Rectal smooth muscle tissue (tissue), 1 donor: ENCODE data around the gene FLCN.

Source experiments
- H3K27ac ChIP-seq: one replicate; pipeline ENCODE4 v1.7.0; 2013; ENCODE audit warnings: low read depth, low read length, inconsistent platforms
- H3K27me3 ChIP-seq: one replicate; pipeline ENCODE4 v1.7.0; 2013; ENCODE audit warnings: low read length; ENCODE audit not compliant: control insufficient read depth, insufficient read depth
- H3K36me3 ChIP-seq: one replicate; pipeline ENCODE4 v1.7.0; 2013; ENCODE audit warnings: low read length; ENCODE audit not compliant: control insufficient read depth, insufficient read depth
- H3K4me1 ChIP-seq: one replicate; pipeline ENCODE4 v1.7.0; 2013; ENCODE audit warnings: low read length; ENCODE audit not compliant: control insufficient read depth, insufficient read depth
- H3K4me3 ChIP-seq: one replicate; pipeline ENCODE4 v1.7.0; 2013; ENCODE audit warnings: low read length
- H3K9ac ChIP-seq: one replicate; pipeline ENCODE4 v1.7.0; 2013; ENCODE audit warnings: low read length

Gene FLCN

DNA sequence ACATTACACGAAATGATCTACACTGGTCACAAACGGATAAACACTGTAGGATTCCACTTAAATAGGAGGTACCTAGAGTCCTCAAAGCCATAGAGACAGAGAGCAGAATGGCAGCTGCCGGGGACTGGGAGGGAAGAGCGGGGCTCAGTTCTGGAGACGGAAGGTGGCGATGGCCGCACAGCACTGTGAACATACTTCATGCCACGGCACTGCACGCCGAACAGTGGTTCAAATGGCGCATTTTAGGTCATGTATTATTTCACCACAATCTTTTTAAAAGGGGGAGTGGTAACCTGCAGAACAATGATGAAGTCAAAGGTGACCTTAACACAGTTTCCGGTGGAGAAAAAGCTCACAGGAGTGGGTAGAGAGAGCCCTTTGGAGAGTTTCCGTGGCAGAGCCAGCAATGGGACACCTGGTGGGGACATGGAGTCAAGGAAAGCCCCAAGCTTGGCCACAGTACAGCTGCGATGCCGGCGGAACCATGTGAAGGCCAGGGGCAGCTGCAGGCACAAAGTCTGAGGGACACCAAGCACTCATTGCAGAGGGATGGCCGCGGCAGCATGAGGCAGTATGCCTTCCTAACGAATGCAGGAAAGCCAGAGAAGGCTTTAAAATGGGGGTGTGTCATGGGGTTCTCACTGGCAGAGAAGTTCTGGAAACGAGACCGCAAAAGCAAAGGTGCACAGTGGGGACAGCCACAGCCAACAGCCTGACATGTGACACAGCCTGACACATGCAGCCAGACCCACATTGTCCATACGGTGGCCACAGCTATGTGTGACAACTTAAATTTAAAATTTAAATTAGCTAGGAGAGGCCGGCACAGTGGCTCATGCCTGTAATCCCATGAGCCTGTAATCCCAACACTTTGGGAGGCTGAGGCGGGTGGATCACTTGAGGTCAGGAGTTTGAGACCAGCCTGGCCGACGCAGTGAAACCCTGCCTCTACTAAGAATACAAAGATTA, 7.3 kb downstream of the FLCN start:
- no peaks in the 10 kb centered on the region for H3K27me3 ChIP-seq
- H3K4me3 ChIP-seq: no peak overlapping the region
- H3K27ac ChIP-seq: no peak overlapping the region
- no peaks in the 10 kb centered on the region for H3K4me1 ChIP-seq
- H3K36me3 ChIP-seq: peaks cover 38% of the 10 kb centered on the region
- H3K9ac ChIP-seq: no peak overlapping the region

DNA sequence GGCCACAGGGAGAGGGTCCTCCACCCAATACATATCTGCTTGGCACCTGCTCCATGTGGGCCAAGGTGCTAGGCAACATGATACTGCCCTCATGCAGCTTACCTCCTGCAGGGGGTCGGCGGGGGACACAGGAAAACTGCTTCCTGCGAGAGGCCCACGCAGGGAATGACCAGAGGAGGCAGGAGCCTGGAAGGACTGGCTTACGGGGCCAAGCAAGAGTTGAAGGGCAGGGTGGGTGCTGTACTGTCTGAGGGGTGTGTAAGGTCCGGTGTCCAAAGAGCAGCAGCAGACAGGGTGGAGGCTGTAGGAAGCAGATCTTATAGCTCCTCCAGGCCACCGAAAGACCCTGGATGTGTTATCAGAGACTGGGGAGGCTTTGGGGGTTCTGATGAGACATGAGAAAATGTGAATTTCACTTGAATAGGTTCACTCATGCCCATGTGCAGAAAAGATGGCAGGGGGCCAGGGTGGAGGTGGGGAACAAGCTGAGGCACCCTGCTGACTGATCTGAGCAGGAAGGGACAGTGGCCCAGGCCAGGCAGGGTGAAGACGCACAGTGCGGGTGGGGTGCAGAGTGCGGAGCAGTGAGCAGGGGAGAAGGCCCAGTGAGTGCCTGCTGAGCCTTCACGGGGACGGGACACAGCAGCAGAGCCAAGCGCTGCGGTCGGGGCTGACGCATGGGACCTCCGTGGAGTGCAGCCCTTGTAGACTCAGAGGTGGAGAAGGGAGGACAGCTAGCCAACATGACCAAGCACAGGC, 8.3 kb downstream of the FLCN start:
- no peaks in the 10 kb centered on the region for H3K4me1 ChIP-seq
- H3K27me3 ChIP-seq: no peaks in the 10 kb centered on the region
- no peak overlapping the region for H3K9ac ChIP-seq
- H3K27ac ChIP-seq: no peak overlapping the region
- H3K4me3 ChIP-seq: no peak overlapping the region
- H3K36me3 ChIP-seq: peaks cover 45% of the 10 kb centered on the region

DNA sequence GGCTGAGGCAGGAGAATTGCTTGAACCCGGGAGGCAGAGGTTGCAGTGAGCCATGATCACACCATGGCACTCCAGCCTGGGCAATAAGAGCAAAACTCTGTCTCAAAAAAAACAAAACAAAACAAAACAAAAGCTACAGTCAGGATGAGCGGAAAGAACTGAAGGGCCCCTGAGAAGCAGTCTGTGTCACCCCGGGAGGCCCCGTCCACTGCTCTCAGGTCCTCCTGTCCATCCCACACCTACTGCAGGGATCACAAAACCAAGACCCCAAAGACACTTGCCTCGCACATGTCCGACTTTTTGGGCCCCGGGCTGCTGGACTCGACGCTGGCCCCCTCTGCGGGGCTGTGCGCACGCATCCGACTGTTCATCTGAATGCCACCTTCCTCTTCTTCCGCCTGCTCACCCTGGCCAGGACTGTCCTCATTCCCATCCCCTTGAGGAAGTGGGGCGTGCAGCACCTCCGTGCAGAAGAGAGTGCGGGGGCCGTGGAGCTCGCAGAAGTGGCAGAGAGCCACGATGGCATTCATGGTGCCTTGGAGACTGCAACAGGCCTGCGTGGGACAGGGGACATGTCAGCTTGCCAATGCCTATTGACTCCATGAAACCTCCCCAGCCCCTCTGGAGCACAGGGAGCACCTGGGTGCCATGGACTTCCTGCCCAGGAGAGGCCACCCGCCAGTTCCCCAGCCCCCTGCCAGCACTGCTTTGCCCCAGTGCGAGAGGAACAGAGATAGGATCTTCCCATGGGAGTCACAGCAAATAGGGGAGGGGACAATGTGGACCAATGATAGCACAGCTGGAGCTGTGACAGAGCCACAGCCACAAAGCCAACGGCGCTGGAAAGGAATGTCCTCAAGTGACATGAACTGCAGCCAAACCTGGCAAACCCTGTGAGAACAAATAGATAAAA, 9.1 kb downstream of the FLCN start:
- peaks cover 49% of the 10 kb centered on the region for H3K36me3 ChIP-seq
- H3K4me1 ChIP-seq: no peaks in the 10 kb centered on the region
- no peak overlapping the region for H3K9ac ChIP-seq
- H3K27ac ChIP-seq: no peak overlapping the region
- H3K27me3 ChIP-seq: no peaks in the 10 kb centered on the region
- H3K4me3 ChIP-seq: no peak overlapping the region

DNA sequence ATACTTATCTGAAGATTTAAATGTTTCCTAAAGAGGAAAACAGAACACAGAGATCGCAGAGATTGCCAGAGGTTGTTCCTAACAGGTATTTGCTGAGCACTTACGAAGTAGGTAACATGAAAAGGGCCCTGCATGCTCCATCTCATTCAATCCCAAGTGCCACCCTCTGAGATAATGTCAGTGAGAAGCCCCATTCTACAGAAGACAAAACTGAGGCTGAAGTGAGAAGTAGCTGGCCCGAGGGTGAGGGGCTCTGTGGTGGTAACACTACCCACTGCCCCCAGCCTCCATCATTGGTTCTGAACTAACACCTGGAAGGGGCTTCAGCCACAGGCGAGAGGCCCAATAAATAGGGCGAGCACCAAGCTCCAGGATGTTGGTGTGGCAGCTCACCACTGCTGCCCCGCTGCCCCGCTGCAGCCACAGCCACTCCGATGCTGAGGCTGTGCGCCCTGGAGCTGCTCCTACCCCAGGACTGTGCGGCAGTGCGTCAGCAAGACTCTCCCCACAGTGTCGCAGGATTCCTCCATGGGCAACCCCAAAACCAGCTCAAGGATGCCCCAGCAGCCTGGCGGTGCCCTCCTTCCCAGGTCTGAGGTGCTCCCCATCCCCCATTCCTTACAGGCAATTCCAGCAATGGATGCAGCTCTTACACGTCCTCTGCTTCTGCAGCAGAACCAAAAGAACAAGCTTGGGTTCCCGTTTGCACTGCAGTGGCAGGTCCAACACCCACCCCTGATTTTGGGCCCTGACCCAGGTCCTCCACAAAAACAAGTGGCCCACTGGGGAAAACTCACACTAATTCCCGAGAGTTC, 10.3 kb downstream of the FLCN start:
- Histone ChIP-seq H3K4me1 (no peaks in the 10 kb centered on the region), H3K4me3 (no peak overlapping the region), H3K9ac (no peak overlapping the region), H3K36me3 (peaks cover 60% of the 10 kb centered on the region), H3K27ac (no peak overlapping the region), H3K27me3 (no peaks in the 10 kb centered on the region)

DNA sequence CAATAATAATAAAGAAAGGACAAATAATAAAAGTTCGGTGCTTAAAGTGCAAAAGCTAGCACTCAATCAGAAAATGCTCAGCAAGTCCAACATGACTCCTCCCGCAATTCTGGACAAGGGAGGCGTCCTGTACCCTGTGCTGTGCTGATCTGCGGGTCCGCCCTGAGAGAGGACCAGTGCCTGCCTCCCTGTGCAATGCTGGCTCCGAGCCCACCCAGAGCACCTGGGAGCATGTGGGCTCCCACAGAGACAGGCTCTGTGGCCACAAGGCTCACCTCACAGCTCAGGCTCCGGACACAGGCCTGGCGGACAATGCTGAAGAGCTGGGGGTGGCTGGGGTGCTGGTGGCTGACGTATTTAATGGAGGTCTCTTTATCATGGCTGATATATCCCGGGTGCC, 11.1 kb downstream of the FLCN start:
- Histone ChIP-seq H3K4me3 (no peak overlapping the region), H3K9ac (no peak overlapping the region), H3K27ac (no peak overlapping the region), H3K36me3 (peaks cover 65% of the 10 kb centered on the region), H3K4me1 (no peaks in the 10 kb centered on the region), H3K27me3 (no peaks in the 10 kb centered on the region)

DNA sequence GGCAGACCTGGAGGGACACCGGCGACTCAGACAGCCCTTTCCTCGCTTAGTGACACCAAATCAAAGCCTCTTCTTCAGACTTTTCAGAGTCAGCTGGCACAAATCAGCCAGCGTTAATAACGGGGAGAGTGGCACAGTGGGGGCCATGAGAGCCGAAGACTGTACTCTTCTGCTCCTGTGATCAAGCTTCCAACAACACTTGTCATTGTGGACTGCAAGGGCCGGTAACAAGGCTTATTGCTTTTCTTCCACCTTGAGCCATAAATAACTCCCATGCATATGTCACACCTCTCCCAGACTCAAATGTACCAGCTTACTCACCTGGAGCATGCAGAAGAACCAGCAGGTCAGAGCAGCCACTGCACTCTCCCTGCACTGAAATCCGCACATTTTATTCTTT, 12.8 kb downstream of the FLCN start:
- Histone ChIP-seq H3K36me3 (peaks cover 57% of the 10 kb centered on the region), H3K27ac (no peak overlapping the region)

DNA sequence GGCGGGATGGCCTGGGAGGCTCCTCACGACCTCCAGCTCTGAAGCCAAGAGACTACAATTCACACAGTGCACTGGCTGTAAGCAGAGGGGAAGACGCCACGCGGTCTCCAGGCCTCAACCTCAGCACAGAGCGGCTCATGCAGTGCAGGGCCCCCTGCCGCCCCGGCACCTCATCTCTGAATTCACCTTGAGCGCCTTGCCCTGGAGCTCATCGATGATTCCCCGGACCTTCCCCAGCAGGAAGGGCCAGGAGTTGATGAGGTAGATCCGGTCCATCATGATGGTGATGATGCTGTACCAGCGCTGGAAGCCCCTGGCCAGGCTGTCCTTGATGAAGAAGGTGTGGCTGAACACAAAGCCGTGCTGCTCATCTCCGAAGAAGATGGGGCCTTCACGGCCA, 13.2 kb downstream of the FLCN start:
- no peaks in the 10 kb centered on the region for H3K4me1 ChIP-seq
- no peak overlapping the region for H3K27ac ChIP-seq
- no peak overlapping the region for H3K9ac ChIP-seq
- H3K4me3 ChIP-seq: no peak overlapping the region
- peaks cover 57% of the 10 kb centered on the region for H3K36me3 ChIP-seq
- H3K27me3 ChIP-seq: no peaks in the 10 kb centered on the region

More for the DNA sequence above, 12.8 kb downstream of the FLCN start:
- Histone ChIP-seq H3K4me3 (no peak overlapping the region), H3K27me3 (no peaks in the 10 kb centered on the region), H3K9ac (no peak overlapping the region), H3K4me1 (no peaks in the 10 kb centered on the region)

DNA sequence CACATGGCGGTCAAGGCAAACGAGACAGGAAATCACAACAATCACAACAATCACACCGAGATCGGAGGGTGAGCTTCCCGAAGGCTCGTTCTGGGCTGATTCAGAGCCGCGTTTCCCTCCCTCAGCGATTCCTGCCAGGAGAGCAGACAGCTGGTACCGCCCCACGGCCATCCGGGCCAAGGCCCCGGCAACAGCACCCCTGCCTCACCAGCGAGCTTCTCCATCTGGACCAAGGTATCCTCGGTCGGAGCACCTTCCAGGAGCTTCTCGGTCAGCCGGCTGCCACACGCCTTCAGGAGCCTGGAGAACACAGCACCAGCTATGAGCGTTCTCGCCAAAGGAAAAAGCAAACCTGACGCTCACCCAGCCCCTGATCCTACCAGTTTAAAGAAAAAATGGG, 15.6 kb downstream of the FLCN start:
- Histone ChIP-seq H3K4me1 (no peaks in the 10 kb centered on the region), H3K27me3 (no peaks in the 10 kb centered on the region), H3K9ac (no peak overlapping the region), H3K4me3 (no peak overlapping the region), H3K27ac (no peak overlapping the region), H3K36me3 (peaks cover 56% of the 10 kb centered on the region)

DNA sequence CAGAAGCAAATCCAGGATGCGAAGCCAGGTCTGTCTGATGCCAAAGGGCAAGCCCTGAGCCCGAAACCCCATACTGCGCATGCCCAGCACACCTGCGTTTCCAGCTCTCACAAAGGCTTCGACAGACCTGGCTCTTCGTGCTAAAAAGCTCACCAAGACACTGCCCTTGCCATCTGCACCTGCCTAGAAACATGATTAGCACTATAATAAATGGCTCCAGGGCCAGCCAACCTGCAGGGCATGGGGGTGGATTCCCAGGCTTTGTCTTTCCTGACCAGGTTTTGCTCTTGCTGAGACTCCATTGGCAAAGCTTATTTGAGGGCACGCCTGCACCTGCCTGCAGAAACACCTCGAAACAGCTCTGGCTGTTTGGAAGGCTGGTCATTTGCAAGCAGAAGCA, 16.4 kb downstream of the FLCN start:
- H3K9ac ChIP-seq: no peak overlapping the region
- peaks cover 59% of the 10 kb centered on the region for H3K36me3 ChIP-seq
- no peaks in the 10 kb centered on the region for H3K4me1 ChIP-seq
- H3K27me3 ChIP-seq: no peaks in the 10 kb centered on the region
- H3K4me3 ChIP-seq: no peak overlapping the region
- H3K27ac ChIP-seq: no peak overlapping the region

DNA sequence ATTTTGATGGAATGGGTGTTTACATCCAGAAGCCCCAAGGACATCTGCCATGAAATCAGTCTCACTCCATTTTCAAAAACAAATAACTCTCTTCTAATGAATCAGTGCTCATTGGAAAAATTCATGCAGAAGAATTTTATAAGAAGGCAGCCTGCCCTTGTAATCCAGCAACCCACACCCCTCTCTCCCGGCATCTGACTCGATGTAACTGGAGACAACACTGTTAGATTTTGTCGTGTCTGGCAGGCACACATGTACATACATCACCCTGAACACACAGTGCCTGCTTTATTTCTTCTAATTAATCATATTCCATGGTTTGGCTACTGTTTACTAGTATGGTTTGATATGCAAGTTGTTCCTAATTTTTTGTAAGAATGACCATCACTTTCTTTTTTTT, 19.0 kb downstream of the FLCN start:
- no peak overlapping the region for H3K4me3 ChIP-seq
- no peak overlapping the region for H3K27ac ChIP-seq
- H3K9ac ChIP-seq: no peak overlapping the region
- H3K27me3 ChIP-seq: no peaks in the 10 kb centered on the region
- H3K4me1 ChIP-seq: no peaks in the 10 kb centered on the region
- H3K36me3 ChIP-seq: peaks cover 51% of the 10 kb centered on the region

DNA sequence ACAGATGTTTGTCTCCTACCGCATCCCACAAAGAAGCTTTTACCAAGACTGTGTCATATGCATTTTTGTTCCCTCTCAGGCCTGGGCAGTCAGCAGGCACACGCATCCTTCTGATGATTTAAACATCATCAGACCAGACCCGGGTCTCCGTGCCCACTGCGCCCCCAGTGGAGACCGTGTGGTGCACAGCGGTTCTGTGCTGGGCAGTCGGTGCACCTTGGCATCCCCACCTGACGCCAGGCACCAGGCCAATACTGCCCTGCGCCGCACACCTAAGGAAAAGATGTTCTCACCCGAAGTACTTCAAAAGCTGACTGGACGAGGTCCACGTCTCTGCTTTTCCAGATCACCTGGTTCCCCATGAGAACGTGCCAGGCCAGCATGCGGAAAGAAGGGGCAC, 20.2 kb downstream of the FLCN start:
- Histone ChIP-seq H3K4me1 (no peaks in the 10 kb centered on the region), H3K36me3 (peaks cover 41% of the 10 kb centered on the region), H3K9ac (no peak overlapping the region), H3K4me3 (no peak overlapping the region), H3K27ac (no peak overlapping the region), H3K27me3 (no peaks in the 10 kb centered on the region)
